Astrocyte (in vitro differentiated cells and primary cell): ENCODE measurements around the gene PRKCH. TPM values are rescaled to one million over a fixed set of nuclear protein-coding genes. Genes with fewer than 3 reads are reported as not detected.

Experiments
- DNase-seq: peaks from one replicate; pipeline ENCODE4 v3.0.0-alpha.2; 2010; ENCODE audit warnings: low read depth
- FAIRE-seq: peaks from 2 replicates; lab custom pipeline; 2011; peaks lifted over from hg19 to GRCh38; lab: Jason Lieb, UNC
- H2AFZ ChIP-seq: 2 replicates; pipeline ENCODE4 v1.6.0; 2012; ENCODE audit warnings: low read depth, low read length, inconsistent platforms
- H3K27ac ChIP-seq: 2 replicates; pipeline ENCODE4 v1.5.1; 2011; ENCODE audit warnings: low read depth, low read length, inconsistent platforms
- H3K27me3 ChIP-seq: 2 replicates; pipeline ENCODE4 v1.6.0; 2011; ENCODE audit warnings: low read length, inconsistent platforms; ENCODE audit not compliant: insufficient read depth
- H3K36me3 ChIP-seq: 2 replicates; pipeline ENCODE4 v1.5.1; 2011; ENCODE audit warnings: low read length, inconsistent platforms; ENCODE audit not compliant: insufficient read depth
- H3K4me1 ChIP-seq: 2 replicates; pipeline ENCODE4 v1.5.1; 2011; ENCODE audit warnings: low read length, inconsistent platforms; ENCODE audit not compliant: insufficient read depth
- H3K4me2 ChIP-seq: 2 replicates; pipeline ENCODE4 v1.6.0; 2012; ENCODE audit warnings: low read length, inconsistent platforms
- H3K4me3 ChIP-seq: 2 replicates; pipeline ENCODE4 v1.5.1; 2011; ENCODE audit warnings: low read depth, mild to moderate bottlenecking, low read length, inconsistent platforms; ENCODE audit not compliant: insufficient read depth
- H3K79me2 ChIP-seq: 2 replicates; pipeline ENCODE4 v1.6.0; 2012; ENCODE audit warnings: mild to moderate bottlenecking, low read length, inconsistent platforms; ENCODE audit not compliant: insufficient read depth
- H3K9ac ChIP-seq: 2 replicates; pipeline ENCODE4 v1.6.0; 2012; ENCODE audit warnings: mild to moderate bottlenecking, low read length, inconsistent platforms
- H3K9me3 ChIP-seq: 2 replicates; pipeline ENCODE4 v1.5.1; 2012; ENCODE audit warnings: low read depth, mild to moderate bottlenecking, low read length, inconsistent platforms; ENCODE audit not compliant: insufficient read depth
- H4K20me1 ChIP-seq: 2 replicates; pipeline ENCODE4 v1.6.0; 2012; ENCODE audit warnings: low read length, inconsistent platforms; ENCODE audit not compliant: insufficient read depth
- H3K27ac Mint-ChIP-seq: one replicate; pipeline ENCODE4 v1.8.0; 2021; ENCODE audit warnings: mild to moderate bottlenecking, mixed read lengths; ENCODE audit not compliant: unreplicated experiment
- H3K27me3 Mint-ChIP-seq: one replicate; pipeline ENCODE4 v1.8.0; 2021; ENCODE audit warnings: low read depth, mixed read lengths; ENCODE audit not compliant: unreplicated experiment
- H3K36me3 Mint-ChIP-seq: one replicate; pipeline ENCODE4 v1.8.0; 2021; ENCODE audit warnings: low read depth, mixed read lengths; ENCODE audit not compliant: unreplicated experiment
- H3K4me1 Mint-ChIP-seq: one replicate; pipeline ENCODE4 v1.8.0; 2021; ENCODE audit warnings: low read depth, mixed read lengths; ENCODE audit not compliant: unreplicated experiment
- H3K4me3 Mint-ChIP-seq: one replicate; pipeline ENCODE4 v1.8.0; 2021; ENCODE audit warnings: mild to moderate bottlenecking, moderate library complexity, mixed read lengths; ENCODE audit not compliant: unreplicated experiment
- H3K9me3 Mint-ChIP-seq: one replicate; pipeline ENCODE4 v1.8.0; 2021; ENCODE audit warnings: mild to moderate bottlenecking, mixed read lengths; ENCODE audit not compliant: unreplicated experiment
- CTCF ChIP-seq: IDR thresholded peaks from 2 replicates; pipeline ENCODE4 v1.5.1; 2011; ENCODE audit warnings: low read depth, mild to moderate bottlenecking, inconsistent platforms, low read length, moderate library complexity; ENCODE audit not compliant: insufficient read depth
- EZH2 ChIP-seq: IDR thresholded peaks from 2 replicates; pipeline ENCODE4 v1.6.1; 2012; ENCODE audit warnings: mild to moderate bottlenecking, low read length, inconsistent platforms; ENCODE audit not compliant: insufficient read depth
- total RNA-seq: library from RNA; stranded (reverse); gene quantifications from 2 replicates; pipeline ENCODE4 v1.2.1, GENCODE V29; 2021

PRKCH gene
- total RNA-seq, 1 donor from 2014 or later, result 6.0 TPM

- no peak overlapping the region for H3K4me2 ChIP-seq
- H3K36me3 ChIP-seq, result no peaks in the 10 kb centered on the region
- no peak overlapping the region for H2AFZ ChIP-seq
- Mint-ChIP-seq H3K27ac (no peak overlapping the region), H3K4me1 (peaks cover 16% of the 10 kb centered on the region), H3K4me3 (no peak overlapping the region), H3K27me3 (no peaks in the 10 kb centered on the region), H3K9me3 (no peaks in the 10 kb centered on the region), H3K36me3 (peaks cover 4% of the 10 kb centered on the region)
- H3K27me3 ChIP-seq, result no peaks in the 10 kb centered on the region
- TF ChIP-seq EZH2 (no peak), CTCF (no peak)
- no peaks in the 10 kb centered on the region for H4K20me1 ChIP-seq
- no peak overlapping the region for H3K4me3 ChIP-seq
- no peaks in the 10 kb centered on the region for H3K79me2 ChIP-seq
- no peak overlapping the region for H3K9ac ChIP-seq
- DNase-seq (no peak), FAIRE-seq (no peak)
- H3K9me3 ChIP-seq, result no peaks in the 10 kb centered on the region
- H3K4me1 ChIP-seq, result peaks cover 34% of the 10 kb centered on the region
- H3K27ac ChIP-seq, result no peak overlapping the region
These were observed 270.5 kb downstream of the PRKCH start for GRCh38 chr14:61591862-61592261.

GRCh38 chr14:61593330-61593729, 272.0 kb downstream of the PRKCH start:
- no peaks in the 10 kb centered on the region for H3K36me3 ChIP-seq
- H3K27ac ChIP-seq, result peak overlapping the region; percentile 84
- H3K79me2 ChIP-seq, result no peaks in the 10 kb centered on the region
- H2AFZ ChIP-seq, result no peak overlapping the region
- H3K9me3 ChIP-seq, result no peaks in the 10 kb centered on the region
- Mint-ChIP-seq H3K9me3 (no peaks in the 10 kb centered on the region), H3K4me3 (no peak overlapping the region), H3K27ac (no peak overlapping the region), H3K4me1 (peaks cover 19% of the 10 kb centered on the region), H3K27me3 (no peaks in the 10 kb centered on the region), H3K36me3 (peaks cover 4% of the 10 kb centered on the region)
- H3K4me3 ChIP-seq, result no peak overlapping the region
- no peaks in the 10 kb centered on the region for H3K27me3 ChIP-seq
- FAIRE-seq, result no peak
- TF ChIP-seq EZH2 (no peak), CTCF (no peak)
- H3K9ac ChIP-seq, result no peak overlapping the region
- no peaks in the 10 kb centered on the region for H4K20me1 ChIP-seq
- H3K4me2 ChIP-seq, result no peak overlapping the region
- peaks cover 25% of the 10 kb centered on the region for H3K4me1 ChIP-seq
- DNase-seq, result no peak

- no peak for DNase-seq
- H3K4me1 Mint-ChIP-seq, result peaks cover 29% of the 10 kb centered on the region
These were observed 275.6 kb downstream of the PRKCH start for GRCh38 chr14:61596990-61597389.

More at GRCh38 chr14:61596990-61597389, 275.6 kb downstream of the PRKCH start:
- Histone ChIP-seq H3K79me2 (no peaks in the 10 kb centered on the region), H3K9me3 (no peaks in the 10 kb centered on the region), H2AFZ (peak overlapping the region; percentile 35), H4K20me1 (no peaks in the 10 kb centered on the region), H3K9ac (no peak overlapping the region), H3K4me3 (no peak overlapping the region), H3K27ac (peak overlapping the region; percentile 35), H3K27me3 (no peaks in the 10 kb centered on the region), H3K4me2 (peak overlapping the region; percentile 8), H3K36me3 (no peaks in the 10 kb centered on the region), H3K4me1 (peaks cover 29% of the 10 kb centered on the region)
- Mint-ChIP-seq H3K36me3 (peaks cover 2% of the 10 kb centered on the region), H3K4me3 (no peak overlapping the region), H3K27me3 (no peaks in the 10 kb centered on the region), H3K9me3 (no peaks in the 10 kb centered on the region), H3K27ac (peak overlapping the region; percentile 70)
- TF ChIP-seq CTCF, result no peak
- FAIRE-seq, result no peak
